Epithelial cell of esophagus (primary cell): ENCODE measurements around the gene TRIM5.
"Not testable (repeated sequence)": the region's sequence is repeated elsewhere in the genome, so short reads cannot be mapped to it uniquely, and the experiment has no call there.

Experiments
- DNase-seq: peaks from one replicate; pipeline ENCODE4 v3.0.0; 2010; ENCODE audit warnings: low read depth
- H3K4me3 ChIP-seq: 2 replicates; pipeline ENCODE4 v1.5.1; 2011; ENCODE audit warnings: mild to moderate bottlenecking, low read length, control low read depth
- CTCF ChIP-seq: IDR thresholded peaks from 2 replicates; pipeline ENCODE4 v1.5.1; 2011; ENCODE audit warnings: low read depth, mild to moderate bottlenecking, low read length, control low read depth, inconsistent platforms; ENCODE audit not compliant: insufficient read depth; ENCODE audit errors: missing control alignments

TRIM5 gene

GRCh38 chr11:5666402-5666793 lies 18.5 kb downstream of the TRIM5 start:
- no peak for TF ChIP-seq CTCF
- H3K4me3 ChIP-seq = no peak overlapping the region
- DNase-seq = no peak

DNA sequence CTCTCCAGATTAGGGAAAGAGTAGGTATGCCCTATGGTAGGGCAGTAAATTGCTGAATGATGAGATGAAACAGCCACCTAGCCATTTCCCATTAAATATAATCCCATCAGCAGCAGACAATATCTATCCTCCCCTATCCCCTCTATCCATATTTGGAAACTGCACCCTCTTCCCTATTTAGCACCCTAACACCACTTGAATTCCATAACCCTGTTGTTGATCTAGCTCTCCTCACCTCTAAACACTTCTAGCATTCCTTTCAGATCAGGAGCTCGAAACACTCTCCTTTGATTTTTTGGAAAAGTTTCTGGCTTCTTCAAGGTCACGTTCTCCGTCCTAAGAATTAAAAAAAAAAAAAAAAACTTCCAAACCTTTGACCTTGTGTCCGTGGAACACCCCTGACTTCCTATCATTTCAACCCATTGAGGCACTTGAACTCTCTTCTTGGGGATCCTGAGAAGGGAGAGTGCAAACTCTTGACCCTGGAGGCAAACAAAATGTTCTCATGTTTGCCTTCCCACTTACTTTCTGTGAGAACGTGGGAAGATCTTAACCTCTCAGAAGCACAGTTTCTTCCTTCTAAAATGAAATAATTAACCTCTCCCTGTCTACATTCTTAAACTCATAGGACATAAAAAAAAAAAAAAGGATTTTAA lies 19.0 kb downstream of the TRIM5 start:
- no peak for TF ChIP-seq CTCF
- no peak for DNase-seq
- H3K4me3 ChIP-seq = no peak overlapping the region

DNA sequence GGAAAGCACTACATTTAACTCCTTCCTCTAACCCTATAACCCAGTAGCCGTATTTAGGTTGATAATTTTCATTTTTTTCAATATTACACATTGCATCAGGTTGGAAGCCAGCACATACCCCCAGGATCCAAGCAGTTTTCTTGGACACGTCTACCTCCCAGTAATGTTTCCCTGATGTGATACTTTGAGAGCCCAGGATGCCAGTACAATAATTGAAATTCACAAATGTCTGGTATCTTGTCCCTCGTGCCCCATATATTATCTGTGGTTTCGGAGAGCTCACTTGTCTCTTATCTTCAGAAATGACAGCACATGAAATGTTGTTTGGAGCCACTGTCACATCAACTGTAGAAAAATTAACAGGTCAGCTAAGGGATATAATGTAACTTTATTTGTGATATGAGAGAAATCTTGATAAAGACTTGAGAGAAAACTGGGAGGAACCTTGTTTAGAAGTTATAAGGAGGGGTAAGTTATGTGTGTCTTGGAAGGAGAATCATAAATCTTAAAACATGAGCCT lies 19.8 kb downstream of the TRIM5 start:
- no peak for DNase-seq
- TF ChIP-seq CTCF = no peak
- H3K4me3 ChIP-seq = no peak overlapping the region

DNA sequence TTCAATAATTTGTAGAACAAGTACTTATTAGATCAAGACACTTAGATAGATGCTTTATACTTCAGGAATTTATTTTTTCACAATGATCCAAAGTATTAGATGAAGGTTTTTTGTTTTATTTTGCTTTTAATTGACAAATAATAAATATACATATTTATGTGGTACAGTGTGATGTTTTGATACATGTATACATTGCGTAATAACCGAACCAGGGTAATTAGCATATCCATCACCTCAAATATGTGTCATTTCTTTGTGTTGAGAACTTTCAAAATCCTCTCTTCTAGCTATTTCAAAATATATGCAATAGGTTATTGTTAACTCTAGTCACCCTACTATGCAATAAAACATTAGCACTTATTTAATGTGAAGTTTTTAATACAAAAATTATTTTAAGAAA lies 21.4 kb downstream of the TRIM5 start:
- no peak overlapping the region for H3K4me3 ChIP-seq
- peak; percentile 8 for DNase-seq
- no peak for TF ChIP-seq CTCF

GRCh38 chr11:5658318-5658717 lies 26.6 kb downstream of the TRIM5 start:
- TF ChIP-seq CTCF = no peak
- no peak overlapping the region for H3K4me3 ChIP-seq
- DNase-seq = no peak

- DNase-seq, H3K4me3 ChIP-seq: not testable (repeated sequence)
Measured at GRCh38 chr11:5656956-5657355, 27.9 kb downstream of the TRIM5 start.

DNA sequence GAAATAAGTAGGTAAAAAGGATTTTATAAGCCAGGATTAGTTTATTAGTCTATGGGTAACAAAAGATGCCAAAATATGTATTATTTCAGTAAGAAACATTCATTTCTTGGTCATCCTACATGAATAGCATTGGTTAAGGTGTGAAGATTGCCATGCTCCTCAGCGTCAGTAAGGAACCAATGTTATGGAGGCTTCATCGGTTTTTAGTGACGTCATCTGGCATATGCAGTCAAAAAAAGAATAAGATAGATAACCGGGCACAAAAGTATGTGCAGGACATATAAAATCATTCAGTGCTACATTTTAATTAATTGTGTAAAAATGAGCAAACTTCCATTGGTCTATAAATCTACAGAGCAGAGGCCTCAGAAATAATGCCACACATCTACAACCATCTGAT lies 29.4 kb downstream of the TRIM5 start:
- DNase-seq = no peak
- no peak for TF ChIP-seq CTCF

More for the DNA sequence above, 29.4 kb downstream of the TRIM5 start:
- no peak overlapping the region for H3K4me3 ChIP-seq
